ENCODE results near the gene CADM1.

Gene CADM1

GRCh38 chr11:115168686-115169085 lies 335.5 kb downstream of the CADM1 start:
- DNase-seq: no peak

DNA sequence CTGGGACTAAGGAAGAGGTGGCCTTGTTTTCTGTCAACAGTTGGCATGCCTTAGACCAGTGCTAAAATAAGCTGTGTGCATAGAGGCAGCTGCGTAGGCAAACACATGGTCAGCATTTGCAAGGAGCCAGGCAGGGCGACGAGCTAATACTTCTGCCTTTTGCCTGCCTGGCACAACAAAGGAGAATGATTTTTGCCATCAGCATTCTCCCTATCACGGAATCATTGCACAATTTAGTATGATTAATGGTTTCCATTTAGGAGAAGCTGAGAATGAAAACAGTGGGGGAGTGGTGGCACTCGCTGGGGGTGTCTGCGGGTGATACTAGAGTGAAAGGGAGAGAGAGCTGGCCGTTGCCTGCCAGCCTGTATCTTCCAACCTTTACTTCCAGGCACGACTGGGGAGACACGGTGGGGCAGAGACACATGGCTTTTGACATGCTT lies 336.0 kb downstream of the CADM1 start:
- DNase-seq: no peak

- DNase-seq: no peak
Observed at GRCh38 chr11:115167456-115167855, 336.8 kb downstream of the CADM1 start.

DNA sequence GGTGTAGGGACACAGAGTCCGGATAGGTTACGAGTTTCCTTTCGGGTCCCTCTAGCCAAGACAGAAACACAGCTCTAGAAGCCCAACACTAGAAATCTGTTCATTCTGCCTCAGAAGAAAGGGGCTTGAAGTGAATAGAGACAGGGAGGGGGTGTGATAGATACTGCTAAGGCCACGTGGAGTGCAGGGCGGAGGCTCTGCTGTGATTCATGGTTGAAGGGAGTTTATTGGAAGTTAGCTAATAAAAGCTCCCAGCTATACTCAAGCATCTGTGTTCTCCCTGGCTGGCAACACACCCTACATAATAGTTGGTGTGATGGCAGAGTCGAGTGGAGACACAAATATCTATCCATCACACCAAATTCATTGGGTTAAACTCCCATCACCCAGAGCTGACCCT lies 337.4 kb downstream of the CADM1 start:
- no peak for DNase-seq

DNA sequence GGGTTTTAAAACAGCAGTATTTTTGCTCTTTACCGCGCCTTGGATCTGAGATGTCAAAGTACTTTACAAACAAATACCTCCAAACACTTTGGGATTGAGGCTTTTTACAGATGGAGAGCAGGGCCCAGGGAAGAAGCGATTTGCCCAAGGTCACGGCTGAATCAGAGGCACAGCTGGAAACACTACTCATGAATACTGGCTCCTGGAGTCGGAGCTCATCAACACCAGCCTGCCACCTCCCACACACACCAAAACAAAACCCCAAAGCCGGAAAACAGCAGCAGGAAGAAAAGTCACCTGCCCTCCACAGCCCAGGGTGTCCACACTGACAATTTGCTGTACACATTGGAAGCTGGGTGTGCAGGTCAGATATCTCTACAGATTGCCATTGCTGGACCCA lies 339.4 kb downstream of the CADM1 start:
- DNase-seq: no peak

GRCh38 chr11:115162919-115163318 lies 341.3 kb downstream of the CADM1 start:
- DNase-seq: no peak

DNA sequence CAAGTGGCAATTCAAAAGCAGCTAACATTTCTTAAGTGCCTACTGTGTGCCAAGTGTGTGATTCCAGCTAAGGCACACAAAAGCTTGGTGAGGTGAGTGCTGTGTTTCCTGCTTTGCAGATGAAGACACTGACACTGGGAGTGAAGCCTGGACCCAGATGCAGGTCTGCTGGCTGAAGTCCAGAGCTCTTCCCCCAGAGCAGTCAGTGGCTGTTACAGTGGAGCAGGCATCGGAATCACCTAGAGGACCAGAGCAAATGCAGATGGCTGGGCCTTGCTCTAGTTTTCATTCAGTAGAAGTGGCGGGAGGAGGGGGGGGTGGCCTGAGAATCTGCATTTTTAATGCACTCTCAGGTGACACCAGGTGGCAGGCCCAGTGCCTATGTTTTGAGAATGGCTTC lies 342.3 kb downstream of the CADM1 start:
- no peak for DNase-seq

DNA sequence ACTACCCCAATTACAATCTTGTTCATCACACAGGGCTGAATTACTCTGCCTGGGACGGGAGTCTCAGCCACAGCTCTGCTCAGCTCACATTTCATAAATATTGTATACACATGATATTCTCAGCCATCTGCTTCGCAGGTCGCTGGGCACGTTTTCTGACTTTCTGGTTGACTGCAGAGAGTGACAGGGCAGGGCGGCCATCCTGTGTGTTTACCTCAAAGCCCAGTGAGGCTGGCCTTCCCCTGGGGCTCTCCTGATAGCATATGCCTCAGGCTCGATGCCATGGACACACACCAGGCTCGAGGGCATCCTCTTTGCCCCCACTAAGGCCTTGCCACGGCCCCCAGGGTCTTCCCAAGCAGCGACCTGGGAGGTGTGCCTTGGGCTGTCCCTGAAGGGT lies 345.0 kb downstream of the CADM1 start:
- no peak for DNase-seq

GRCh38 chr11:115158053-115158452 lies 346.2 kb downstream of the CADM1 start:
- DNase-seq: no peak

GRCh38 chr11:115157247-115157646 lies 347.0 kb downstream of the CADM1 start:
- no peak for DNase-seq

GRCh38 chr11:115155978-115156377 lies 348.2 kb downstream of the CADM1 start:
- DNase-seq: no peak

DNA sequence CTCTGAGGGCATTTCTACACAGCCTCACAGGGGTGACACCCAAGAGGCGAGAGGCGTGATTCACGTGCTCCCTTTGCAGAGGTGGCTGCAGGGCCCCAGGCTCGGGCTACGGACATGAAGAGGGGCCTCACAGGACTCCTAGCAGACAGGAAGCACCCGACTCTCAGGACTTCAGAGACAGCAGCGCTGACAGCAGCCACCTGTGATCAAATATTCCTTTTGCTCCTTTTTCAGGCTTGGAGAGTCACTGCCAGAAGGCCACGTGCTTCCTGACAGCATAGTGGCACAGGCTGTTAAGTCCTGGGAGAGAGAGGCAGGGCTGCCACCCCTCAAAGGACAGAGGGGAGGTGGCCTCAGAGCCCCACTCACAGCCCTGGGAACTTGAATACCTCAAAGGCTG lies 348.9 kb downstream of the CADM1 start:
- no peak for DNase-seq

DNA sequence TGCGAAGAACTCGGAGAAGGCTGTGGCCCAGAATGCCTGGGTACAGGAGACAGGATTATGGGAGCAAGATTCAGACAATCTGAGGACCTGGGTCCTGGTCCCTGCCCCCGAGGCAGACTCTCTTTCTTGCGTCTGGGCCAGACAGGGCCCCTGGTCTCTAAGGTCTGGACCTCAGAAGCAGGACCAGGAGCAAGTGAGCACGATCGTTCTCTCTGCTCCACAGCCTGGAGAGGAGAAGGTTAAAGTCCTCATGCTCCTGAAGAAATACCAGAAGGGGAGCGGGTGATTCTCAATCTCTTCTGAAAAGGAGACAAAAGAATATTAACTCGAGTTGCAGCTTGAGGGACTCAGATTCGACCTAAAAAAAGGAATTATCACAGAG lies 349.9 kb downstream of the CADM1 start:
- no peak for DNase-seq

- DNase-seq: no peak
Observed at GRCh38 chr11:115153731-115154354, 350.4 kb downstream of the CADM1 start.

DNA sequence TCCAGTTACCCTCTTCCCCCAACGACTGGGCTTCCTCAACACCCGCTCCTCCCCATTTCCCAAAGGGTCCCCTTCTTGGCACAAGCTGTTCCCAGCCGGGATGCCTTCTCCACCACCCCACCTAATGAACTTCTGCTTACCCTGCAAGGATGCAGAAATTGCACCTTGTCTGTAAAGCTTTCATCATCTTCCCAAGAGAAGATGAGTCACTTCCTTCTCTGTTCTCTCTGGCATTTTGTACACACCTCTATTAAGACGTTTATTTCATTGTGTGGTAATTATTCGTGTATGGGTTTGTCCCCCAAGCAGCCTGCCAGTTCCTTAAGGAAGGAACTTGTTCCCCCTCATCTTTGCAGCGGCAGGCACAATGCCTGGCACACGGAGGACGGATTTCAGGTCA lies 351.1 kb downstream of the CADM1 start:
- no peak for DNase-seq

DNA sequence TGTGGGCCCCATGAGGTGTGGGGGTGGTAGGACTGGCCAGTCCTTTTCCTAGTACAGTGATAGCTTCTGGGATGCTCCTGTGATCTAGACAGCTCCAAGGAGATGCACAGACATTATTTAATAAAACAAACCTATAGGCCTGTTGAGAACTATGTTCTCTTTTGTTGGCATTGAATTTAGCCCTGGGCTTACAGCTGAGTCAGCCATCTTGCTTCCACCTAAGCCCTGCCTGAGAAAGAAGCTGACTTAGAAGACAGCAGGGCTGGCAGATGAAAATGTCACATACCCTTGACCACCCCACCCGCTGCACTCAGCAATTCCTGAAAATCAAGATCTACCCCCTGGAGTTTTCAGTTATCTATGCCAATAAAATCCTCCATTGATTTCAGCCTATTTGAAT lies 353.2 kb downstream of the CADM1 start:
- no peak for DNase-seq

- no peak for DNase-seq
Observed at GRCh38 chr11:115148691-115149090, 355.5 kb downstream of the CADM1 start.

GRCh38 chr11:115148101-115148500 lies 356.1 kb downstream of the CADM1 start:
- no peak for DNase-seq

DNA sequence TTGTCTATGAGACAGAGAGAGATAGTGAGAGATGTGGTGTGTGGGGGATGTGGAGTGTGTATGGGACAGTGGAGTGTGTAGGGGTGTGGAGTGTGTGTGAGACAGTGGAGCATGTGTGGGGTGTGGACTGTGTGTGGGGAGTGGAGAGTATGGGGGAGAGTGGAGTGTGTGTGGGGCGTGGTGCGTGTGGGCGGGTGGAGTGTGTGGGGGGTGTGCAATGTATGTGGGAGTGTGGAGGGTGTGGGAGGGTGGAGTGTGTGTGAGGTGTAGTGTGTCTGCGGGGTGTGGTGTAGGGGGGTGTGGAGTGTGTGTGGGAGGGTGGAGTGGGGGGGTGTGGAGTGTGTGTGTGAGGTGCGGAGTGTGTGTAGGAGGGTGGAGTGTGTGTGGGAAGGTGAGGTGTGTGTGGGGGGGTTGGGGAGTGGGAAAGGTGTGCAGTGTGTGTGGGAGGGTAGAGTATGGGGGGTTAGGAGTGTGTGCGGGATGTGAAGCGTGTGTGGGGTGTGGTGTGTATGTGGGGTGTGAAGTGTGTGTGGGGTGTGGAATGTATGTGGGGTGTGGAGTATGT lies 356.9 kb downstream of the CADM1 start:
- no peak for DNase-seq

DNA sequence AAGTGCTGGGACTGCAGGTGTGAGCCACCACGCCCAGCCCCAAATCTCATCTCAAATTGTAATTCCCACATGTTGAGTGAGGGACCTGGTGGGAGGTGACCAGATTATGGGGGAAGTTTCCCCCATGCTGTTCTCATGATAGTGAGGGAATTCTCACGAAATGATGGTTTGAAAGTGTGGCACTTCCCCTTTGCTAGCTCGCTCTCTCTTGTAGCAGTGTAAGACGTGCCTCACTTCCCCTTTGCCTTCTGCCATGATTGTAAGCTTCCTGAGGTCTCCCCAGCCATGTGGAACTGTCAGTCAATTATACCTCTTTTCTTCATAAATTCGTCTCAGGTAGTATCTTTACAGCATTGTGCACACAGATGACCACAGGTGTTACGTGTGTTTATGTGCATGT lies 357.8 kb downstream of the CADM1 start:
- DNase-seq: no peak

DNA sequence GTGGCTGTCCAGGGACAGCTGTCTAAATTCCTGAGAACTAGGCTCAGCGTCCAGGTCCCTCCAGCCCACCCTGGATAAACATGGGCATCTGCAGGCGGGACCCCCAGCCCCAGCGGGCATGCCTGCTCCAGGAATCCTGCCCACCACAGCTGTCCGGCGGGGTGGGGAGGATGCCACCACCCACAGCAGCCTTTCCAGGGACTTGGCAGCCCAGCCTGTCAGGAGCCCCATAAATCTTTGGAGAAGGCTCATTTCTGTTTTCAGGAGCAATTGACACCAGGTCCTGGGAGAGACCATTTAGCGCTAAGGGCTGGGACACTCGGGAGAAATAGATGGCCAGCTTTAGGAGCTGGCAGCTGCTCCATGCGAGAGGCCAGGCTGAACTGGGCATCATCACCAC lies 358.9 kb downstream of the CADM1 start:
- DNase-seq: no peak

DNA sequence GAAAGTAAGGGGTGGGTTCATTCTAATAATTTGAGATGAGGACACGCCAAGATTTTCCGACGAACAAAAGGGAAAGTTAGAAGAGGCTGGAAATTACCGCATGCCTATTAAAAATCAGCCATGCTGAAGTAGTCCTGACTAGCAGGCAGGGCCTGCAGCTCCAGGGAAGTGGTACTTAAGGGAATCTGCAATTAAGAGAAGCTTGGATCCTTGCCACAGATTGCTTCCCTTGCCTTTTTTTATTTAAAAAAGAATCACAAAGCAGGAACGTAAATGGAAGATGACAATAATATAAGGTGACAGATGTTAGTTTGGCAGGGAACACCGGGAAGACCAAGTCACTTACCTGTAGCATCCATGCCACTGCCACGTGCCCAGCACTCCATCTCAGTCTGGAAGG lies 359.3 kb downstream of the CADM1 start:
- DNase-seq: no peak

- DNase-seq: no peak
Observed at GRCh38 chr11:115144014-115144413, 360.2 kb downstream of the CADM1 start.

DNA sequence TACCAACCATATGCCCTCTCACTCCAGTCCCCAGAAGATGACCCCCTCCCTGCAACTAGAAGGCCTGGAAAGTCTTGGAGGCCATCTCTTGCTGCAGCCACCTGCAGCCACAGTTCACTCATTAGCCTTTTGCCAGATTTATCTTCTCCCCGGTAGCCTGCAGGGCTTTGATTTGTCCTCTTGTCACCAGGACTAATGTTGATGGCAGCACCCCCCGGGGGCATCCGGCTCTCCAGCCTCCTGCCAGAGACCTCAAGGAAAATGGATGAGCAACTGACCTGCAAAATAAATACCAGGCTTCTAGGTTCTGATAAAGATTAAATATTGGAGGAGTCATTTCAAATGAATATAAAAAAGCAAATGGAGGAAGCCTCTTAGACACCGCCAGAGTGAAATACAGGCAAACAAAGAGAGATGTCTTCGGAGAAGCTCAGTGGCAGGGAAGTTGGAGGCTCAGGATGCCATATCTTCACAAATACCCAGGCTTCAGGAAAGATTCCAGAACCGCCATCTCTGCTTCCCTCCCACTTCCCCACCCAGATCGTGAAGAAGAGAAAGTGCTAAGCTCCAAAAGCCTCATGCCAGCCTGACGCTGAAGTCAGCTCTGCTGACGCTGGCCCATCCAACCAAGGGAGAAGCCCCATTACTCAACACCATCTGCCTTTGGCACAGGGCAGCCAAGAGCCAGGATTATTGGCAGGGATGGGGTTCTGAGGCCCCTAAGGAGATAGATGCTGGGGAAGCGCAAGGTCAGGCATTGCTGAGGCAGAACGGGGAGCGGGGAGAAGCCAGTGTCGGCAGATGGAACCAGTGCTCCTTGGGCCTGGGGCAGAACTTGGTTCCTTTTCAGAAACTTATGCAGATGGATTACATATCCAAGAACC lies 362.7 kb downstream of the CADM1 start:
- DNase-seq: no peak
